GM12873 (cell line): ENCODE data around the gene IRF6.

Source experiments
- CTCF ChIP-seq: IDR thresholded peaks from 2 replicates; pipeline ENCODE4 v1.5.1; 2012; ENCODE audit warnings: low read depth, mild to moderate bottlenecking, moderate library complexity, low read length, control low read depth; ENCODE audit not compliant: insufficient read depth; ENCODE audit errors: missing control alignments

Gene IRF6

GRCh38 chr1:209741889-209742288 lies 64.1 kb downstream of the IRF6 start:
- no peak for TF ChIP-seq CTCF

GRCh38 chr1:209741193-209741592 lies 64.7 kb downstream of the IRF6 start:
- no peak for TF ChIP-seq CTCF

GRCh38 chr1:209738270-209738669 lies 67.7 kb downstream of the IRF6 start:
- no peak for TF ChIP-seq CTCF

GRCh38 chr1:209737118-209737505 lies 68.8 kb downstream of the IRF6 start:
- TF ChIP-seq CTCF: no peak

- TF ChIP-seq CTCF: no peak
Observed at GRCh38 chr1:209736490-209737117, 69.3 kb downstream of the IRF6 start.
